GM12878 (cell line): ENCODE data around the gene EYS. TPM values are rescaled to one million over a fixed set of nuclear protein-coding genes. Genes with fewer than 3 reads are reported as not detected.

ENCODE experiments used
- BRCA1 ChIP-seq: IDR thresholded peaks from 2 replicates; pipeline ENCODE4 v1.6.1; 2011; ENCODE audit warnings: low read depth, low read length, improper control_type of control experiment
- CBFB ChIP-seq: IDR thresholded peaks from 2 replicates; pipeline ENCODE4 v1.6.1; 2016; ENCODE audit warnings: antibody characterized with exemption, low read depth
- CHD2 ChIP-seq: IDR thresholded peaks from 2 replicates; pipeline ENCODE4 v1.6.1; 2011; ENCODE audit warnings: low read depth, low read length, improper control_type of control experiment, borderline replicate concordance
- DPF2 ChIP-seq: fragments of 450-650 bp; IDR thresholded peaks from 2 replicates; pipeline ENCODE4 v1.6.1; 2017; ENCODE audit warnings: mild to moderate bottlenecking
- IRF3 ChIP-seq: fragments of 450-650 bp; IDR thresholded peaks from 2 replicates; pipeline ENCODE4 v1.6.1; 2014; ENCODE audit warnings: mild to moderate bottlenecking
- IRF4 ChIP-seq: IDR thresholded peaks from 2 replicates; pipeline ENCODE4 v1.6.1; 2011; ENCODE audit warnings: low read depth, low read length
- KAT2A ChIP-seq: conservative IDR thresholded peaks from 2 replicates; pipeline ENCODE4 v1.6.1; 2011; ENCODE audit warnings: low read depth, low read length; ENCODE audit not compliant: control insufficient read depth
- MAX ChIP-seq: IDR thresholded peaks from 2 replicates; pipeline ENCODE4 v1.6.1; 2012; ENCODE audit warnings: low read depth, low read length, improper control_type of control experiment
- MEF2B ChIP-seq: fragments of 450-650 bp; IDR thresholded peaks from 2 replicates; pipeline ENCODE4 v1.6.1; 2018; ENCODE audit warnings: mild to moderate bottlenecking, moderate library complexity; ENCODE audit not compliant: partially characterized antibody, poor library complexity, severe bottlenecking
- MTA3 ChIP-seq: IDR thresholded peaks from 2 replicates; pipeline ENCODE4 v1.6.1; 2012; ENCODE audit warnings: low read length, inconsistent platforms, borderline replicate concordance
- PAX8 ChIP-seq: fragments of 450-650 bp; IDR thresholded peaks from 2 replicates; pipeline ENCODE4 v1.6.1; 2017; ENCODE audit warnings: mild to moderate bottlenecking, moderate library complexity
- POLR2A ChIP-seq: IDR thresholded peaks from 2 replicates; pipeline ENCODE4 v1.6.1; 2011; ENCODE audit warnings: low read depth, mild to moderate bottlenecking, low read length
- POU2F2 ChIP-seq: IDR thresholded peaks from 3 replicates; pipeline ENCODE4 v1.6.1; 2011; ENCODE audit warnings: low read depth, mild to moderate bottlenecking, low read length, borderline replicate concordance
- RAD51 ChIP-seq: fragments of 450-650 bp; IDR thresholded peaks from 2 replicates; pipeline ENCODE4 v1.6.1; 2016; ENCODE audit warnings: moderate library complexity, mild to moderate bottlenecking, inconsistent platforms
- RUNX3 ChIP-seq: IDR thresholded peaks from 2 replicates; pipeline ENCODE4 v1.6.1; 2012; ENCODE audit warnings: low read length, inconsistent platforms
- TAF1 ChIP-seq: IDR thresholded peaks from 2 replicates; pipeline ENCODE4 v1.6.1; 2011; ENCODE audit warnings: mild to moderate bottlenecking, low read depth, low read length, borderline replicate concordance
- TBL1XR1 ChIP-seq: IDR thresholded peaks from 2 replicates; pipeline ENCODE4 v1.6.1; 2012; ENCODE audit warnings: low read depth, low read length, improper control_type of control experiment
- TCF7 ChIP-seq: IDR thresholded peaks from 2 replicates; pipeline ENCODE4 v1.6.1; 2014; ENCODE audit warnings: antibody characterized with exemption, borderline replicate concordance
- YBX1 ChIP-seq: fragments of 450-650 bp; IDR thresholded peaks from 2 replicates; pipeline ENCODE4 v1.6.1; 2016; ENCODE audit warnings: antibody characterized with exemption
- ZBED1 ChIP-seq: IDR thresholded peaks from 2 replicates; pipeline ENCODE4 v1.6.1; 2016; ENCODE audit warnings: borderline replicate concordance
- ZBTB4 ChIP-seq: fragments of 450-650 bp; formaldehyde crosslinking; IDR thresholded peaks from 2 replicates; pipeline ENCODE4 v1.4.0; 2022; ENCODE audit warnings: mild to moderate bottlenecking, moderate library complexity
- ZNF217 ChIP-seq: fragments of 450-650 bp; IDR thresholded peaks from 2 replicates; pipeline ENCODE4 v1.6.1; 2017; ENCODE audit warnings: antibody characterized with exemption, mild to moderate bottlenecking
- polyA plus RNA-seq, 11 experiments: library from polyadenylated mRNA; depleted of rRNA in 4 of 11; unstranded in 6 of 11; stranded (reverse) in 5 of 11; fragments of >200 nt; fragmentation: Nextera tagmentation in 4 of 11; fragmentation: Illumina TruSeq in 1 of 11; extraction: Ambion mirVana in 4 of 11; extraction: Trizol in 1 of 11; gene quantifications; 1 replicate in 1 of 11; 2 replicates in 10 of 11; pipeline versions ENCODE4 v1.2.1 to v1.2.3, GENCODE V29; 2011 to 2016; ENCODE audit warnings: inconsistent platforms in 2 of 11, missing spikeins in 2 of 11, low read depth in 1 of 11
- total RNA-seq, 4 experiments: library from RNA; depleted of rRNA in 3 of 4; stranded (reverse); fragments of >200 nt in 3 of 4; fragmentation: Illumina TruSeq in 1 of 4; extraction: Trizol in 1 of 4; gene quantifications; 2 replicates each; pipeline versions ENCODE4 v1.2.1 to v1.2.3, GENCODE V29; 2013 to 2021
- TF ChIP-seq, protein P1 (sequence below): fragments of 450-650 bp; IDR thresholded peaks from 2 replicates; pipeline ENCODE4 v1.6.1; 2017; ENCODE audit warnings: antibody characterized with exemption, mild to moderate bottlenecking, moderate library complexity
- TF ChIP-seq, protein P2 (sequence below): fragments of 450-650 bp; IDR thresholded peaks from 2 replicates; pipeline ENCODE4 v1.6.1; 2017; ENCODE audit warnings: low read depth, mild to moderate bottlenecking, moderate library complexity

EYS gene
- total and polyA plus RNA-seq, 10 of the 15 experiments (the other 5 are each of a cell fraction or from before 2014, with no cell fraction given) = under 0.01 to 0.14 (median 0.02) TPM; not detected in 1

DNA sequence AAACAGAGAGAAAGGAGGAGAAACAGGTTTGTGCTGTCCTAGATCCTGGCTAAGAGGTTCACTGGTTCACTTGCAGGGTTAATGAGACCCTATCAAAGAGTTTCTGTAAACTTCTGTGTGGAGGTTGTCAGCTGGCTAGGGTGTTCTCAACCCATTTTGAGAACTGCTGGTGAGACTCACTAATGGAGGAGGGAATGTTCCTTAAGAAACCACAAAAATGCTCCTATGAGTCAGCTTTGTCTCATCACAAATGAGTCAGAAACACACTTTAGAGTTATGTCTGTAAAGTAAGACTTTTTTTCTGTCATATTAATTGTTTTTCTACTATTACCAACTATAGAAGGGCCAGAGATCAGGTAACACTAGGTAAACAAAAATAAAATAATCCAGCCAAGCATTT, 1187.0 kb downstream of the EYS start (continued):
- TF ChIP-seq ZBTB4 = no peak
- peak; percentile 66 for TF ChIP-seq IRF4
- TF ChIP-seq CBFB = 0 out of 2 replicates have a peak, but pooled peaks have one; percentile 26
- peak; percentile 96 for TF ChIP-seq RUNX3
- TF ChIP-seq BRCA1 = no peak
- TF ChIP-seq MEF2B = no peak
- no peak for TF ChIP-seq PAX8
- no peak for TF ChIP-seq IRF3
- TF ChIP-seq DPF2 = 0 out of 2 replicates have a peak, but pooled peaks have one; percentile 33
- no peak for TF ChIP-seq MTA3
- 0 out of 2 replicates have a peak, but pooled peaks have one; percentile 18 for TF ChIP-seq TCF7
- TF ChIP-seq POU2F2 = no peak
- TF ChIP-seq RAD51 = no peak
- TF ChIP-seq POLR2A = no peak
- TF ChIP-seq MAX = no peak
- TF ChIP-seq YBX1 = no peak
- no peak for TF ChIP-seq ZNF217
- no peak for TF ChIP-seq TAF1
- TF ChIP-seq CHD2 = no peak
- peak; percentile 24; the same call in 1 of the 2 replicates for TF ChIP-seq ZBED1
- TF ChIP-seq, protein P1, sequence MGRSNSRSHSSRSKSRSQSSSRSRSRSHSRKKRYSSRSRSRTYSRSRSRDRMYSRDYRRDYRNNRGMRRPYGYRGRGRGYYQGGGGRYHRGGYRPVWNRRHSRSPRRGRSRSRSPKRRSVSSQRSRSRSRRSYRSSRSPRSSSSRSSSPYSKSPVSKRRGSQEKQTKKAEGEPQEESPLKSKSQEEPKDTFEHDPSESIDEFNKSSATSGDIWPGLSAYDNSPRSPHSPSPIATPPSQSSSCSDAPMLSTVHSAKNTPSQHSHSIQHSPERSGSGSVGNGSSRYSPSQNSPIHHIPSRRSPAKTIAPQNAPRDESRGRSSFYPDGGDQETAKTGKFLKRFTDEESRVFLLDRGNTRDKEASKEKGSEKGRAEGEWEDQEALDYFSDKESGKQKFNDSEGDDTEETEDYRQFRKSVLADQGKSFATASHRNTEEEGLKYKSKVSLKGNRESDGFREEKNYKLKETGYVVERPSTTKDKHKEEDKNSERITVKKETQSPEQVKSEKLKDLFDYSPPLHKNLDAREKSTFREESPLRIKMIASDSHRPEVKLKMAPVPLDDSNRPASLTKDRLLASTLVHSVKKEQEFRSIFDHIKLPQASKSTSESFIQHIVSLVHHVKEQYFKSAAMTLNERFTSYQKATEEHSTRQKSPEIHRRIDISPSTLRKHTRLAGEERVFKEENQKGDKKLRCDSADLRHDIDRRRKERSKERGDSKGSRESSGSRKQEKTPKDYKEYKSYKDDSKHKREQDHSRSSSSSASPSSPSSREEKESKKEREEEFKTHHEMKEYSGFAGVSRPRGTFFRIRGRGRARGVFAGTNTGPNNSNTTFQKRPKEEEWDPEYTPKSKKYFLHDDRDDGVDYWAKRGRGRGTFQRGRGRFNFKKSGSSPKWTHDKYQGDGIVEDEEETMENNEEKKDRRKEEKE = no peak
- TF ChIP-seq, protein P2, sequence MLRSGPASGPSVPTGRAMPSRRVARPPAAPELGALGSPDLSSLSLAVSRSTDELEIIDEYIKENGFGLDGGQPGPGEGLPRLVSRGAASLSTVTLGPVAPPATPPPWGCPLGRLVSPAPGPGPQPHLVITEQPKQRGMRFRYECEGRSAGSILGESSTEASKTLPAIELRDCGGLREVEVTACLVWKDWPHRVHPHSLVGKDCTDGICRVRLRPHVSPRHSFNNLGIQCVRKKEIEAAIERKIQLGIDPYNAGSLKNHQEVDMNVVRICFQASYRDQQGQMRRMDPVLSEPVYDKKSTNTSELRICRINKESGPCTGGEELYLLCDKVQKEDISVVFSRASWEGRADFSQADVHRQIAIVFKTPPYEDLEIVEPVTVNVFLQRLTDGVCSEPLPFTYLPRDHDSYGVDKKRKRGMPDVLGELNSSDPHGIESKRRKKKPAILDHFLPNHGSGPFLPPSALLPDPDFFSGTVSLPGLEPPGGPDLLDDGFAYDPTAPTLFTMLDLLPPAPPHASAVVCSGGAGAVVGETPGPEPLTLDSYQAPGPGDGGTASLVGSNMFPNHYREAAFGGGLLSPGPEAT = no peak
- TF ChIP-seq TBL1XR1 = no peak
- TF ChIP-seq KAT2A = no peak
